Sciatic nerve (tissue), 2 donors: ENCODE data around the gene CEP83. TPM values are rescaled to one million over a fixed set of nuclear protein-coding genes. Genes with fewer than 3 reads are reported as not detected.
"Not testable (repeated sequence)": the region's sequence is repeated elsewhere in the genome, so short reads cannot be mapped to it uniquely, and the experiment has no call there.

Experiments used
- ATAC-seq: fragments of 200-7000 bp; cut with Tn5 transposase; one replicate; pipeline ENCODE4 v1.9.1; 2020; ENCODE audit warnings: mild to moderate bottlenecking, moderate library complexity
- DNase-seq: peaks from one replicate; pipeline ENCODE4 v3.0.0-alpha.2; 2020; ENCODE audit warnings: low spot score
- intact Hi-C: fragments of 100-400 bp; cut with DNase I; formaldehyde crosslinking; loops from one replicate; pipeline ENCODE4 v1.14.2; 2022
- total RNA-seq: library from RNA; stranded (reverse); fragmentation: NEBNext Ultra II Directional; extraction: Animal tissue kit (Norgen Biotek cat#: 25700); gene quantifications from one replicate; pipeline ENCODE4 v1.2.1, GENCODE V29; 2021
- donor health status: DM: no; HTN: no; CAD: no.
- donor health status: DM: no; HTN: no; CAD: no.

The CEP83 gene
- total RNA-seq, 1 donor from 2014 or later = 17.6 TPM

DNA sequence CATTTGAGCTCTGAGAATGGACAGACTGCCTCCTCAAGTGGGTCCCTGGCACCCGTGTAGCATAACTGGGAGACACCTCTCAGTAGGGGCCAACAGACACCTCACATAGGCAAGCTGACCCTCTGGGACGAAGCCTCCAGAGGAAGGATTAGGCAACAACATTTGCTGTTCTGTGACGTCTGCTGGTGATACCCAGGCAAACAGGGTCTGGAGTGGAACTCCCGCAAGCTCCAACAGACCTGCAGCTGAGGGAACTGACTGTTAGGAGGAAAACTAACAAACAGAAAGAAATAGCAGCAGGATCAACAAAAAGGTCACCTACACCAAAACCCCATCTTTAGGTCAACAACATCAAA, 69.6 kb downstream of the CEP83 start:
- ATAC-seq = no peak
- intact Hi-C loops = no loop called here
- DNase-seq = no peak

DNA sequence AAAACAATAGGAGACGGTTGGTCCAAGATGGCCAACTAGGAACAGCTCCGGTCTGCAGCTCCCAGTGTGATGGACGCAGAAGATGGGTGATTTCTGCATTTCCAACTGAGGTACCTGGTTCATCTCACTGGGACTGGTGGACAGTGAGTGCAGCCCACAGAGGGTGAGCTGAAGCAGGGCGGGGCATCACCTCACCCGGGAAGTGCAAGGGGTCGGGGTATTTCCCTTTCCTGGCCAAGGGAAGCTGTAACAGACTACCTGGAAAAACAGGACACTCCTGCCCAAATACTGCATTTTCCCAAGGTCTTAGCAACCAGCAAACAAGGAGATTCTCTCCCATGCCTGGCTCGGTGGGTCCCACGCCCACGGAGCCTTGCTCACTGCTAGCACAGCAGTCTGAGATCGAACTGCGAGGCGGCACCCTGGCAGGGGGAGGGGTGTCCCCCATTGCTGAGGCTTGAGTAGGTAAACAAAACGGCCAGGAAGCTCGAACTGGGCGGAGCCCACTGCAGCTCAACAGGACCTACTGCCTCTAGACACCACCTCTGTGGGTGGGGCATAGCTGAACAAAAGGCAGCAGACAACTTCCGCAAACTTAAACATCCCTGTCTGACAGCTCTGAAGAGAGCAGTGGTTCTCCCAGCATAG, 70.1 kb downstream of the CEP83 start:
- DNase-seq, ATAC-seq, intact Hi-C loops: not testable (repeated sequence)

DNA sequence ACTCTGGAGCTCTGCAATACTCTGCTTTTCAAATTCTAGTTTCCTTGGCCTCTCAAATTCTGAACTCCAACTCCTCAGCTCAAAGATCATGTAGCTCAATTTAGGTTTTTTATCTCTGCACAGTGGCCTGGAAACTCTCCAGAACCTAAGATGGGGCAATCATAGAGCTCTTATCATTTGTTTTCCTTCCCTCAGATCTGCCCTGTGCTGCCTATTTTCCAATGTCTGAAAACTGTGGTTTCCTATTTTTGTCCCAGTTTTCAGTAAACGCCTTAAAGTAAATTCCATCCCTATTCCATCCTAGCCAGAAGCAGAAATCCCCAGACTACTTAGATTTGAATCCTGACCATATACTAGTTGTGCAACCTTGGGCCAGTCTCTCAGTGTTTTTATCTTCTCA, 73.2 kb downstream of the CEP83 start:
- peak; percentile 94 for ATAC-seq
- intact Hi-C loops = no loop called here
- DNase-seq = no peak

DNA sequence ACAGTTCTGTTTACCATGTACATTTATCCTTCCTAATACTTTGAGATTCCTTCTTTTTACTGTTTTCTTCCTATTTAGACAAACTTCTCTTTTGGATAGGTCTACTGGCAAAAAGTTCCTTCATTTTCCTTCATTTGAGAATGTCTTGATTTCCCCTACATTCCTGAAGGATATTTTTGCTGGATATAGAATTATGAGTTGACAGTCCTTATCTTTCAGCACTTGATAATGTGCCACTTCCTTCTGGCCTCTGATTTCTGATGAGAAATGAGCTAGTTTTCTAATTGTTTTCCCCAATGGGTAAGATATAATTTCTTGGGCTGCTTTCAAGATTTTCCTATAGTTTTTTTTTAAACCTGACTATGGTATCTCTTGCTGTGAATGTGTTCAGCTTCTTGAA, 75.6 kb downstream of the CEP83 start:
- ATAC-seq = no peak
- intact Hi-C loops = no loop called here

DNA sequence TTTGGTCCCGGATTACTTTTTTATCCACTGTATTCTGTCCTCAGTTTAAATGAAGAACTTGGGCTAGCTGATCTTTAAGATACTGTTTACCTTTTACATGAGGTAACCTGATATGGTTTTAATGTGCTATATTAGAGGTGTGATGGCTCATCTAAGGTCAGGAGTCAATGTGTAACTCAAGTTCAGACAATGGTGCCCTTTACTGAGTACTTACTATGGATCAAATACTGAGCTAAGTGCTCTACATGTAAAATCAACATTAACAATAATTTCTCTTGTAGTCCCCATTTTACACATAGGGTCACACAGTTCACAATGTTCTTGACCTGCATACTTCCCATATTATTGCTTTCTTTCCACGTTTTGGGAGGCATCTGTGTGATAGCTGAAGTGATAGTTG, 79.2 kb downstream of the CEP83 start:
- intact Hi-C loops = no loop called here
- ATAC-seq (no peak), DNase-seq (no peak)

More for the DNA sequence above, 75.6 kb downstream of the CEP83 start:
- no peak for DNase-seq

DNA sequence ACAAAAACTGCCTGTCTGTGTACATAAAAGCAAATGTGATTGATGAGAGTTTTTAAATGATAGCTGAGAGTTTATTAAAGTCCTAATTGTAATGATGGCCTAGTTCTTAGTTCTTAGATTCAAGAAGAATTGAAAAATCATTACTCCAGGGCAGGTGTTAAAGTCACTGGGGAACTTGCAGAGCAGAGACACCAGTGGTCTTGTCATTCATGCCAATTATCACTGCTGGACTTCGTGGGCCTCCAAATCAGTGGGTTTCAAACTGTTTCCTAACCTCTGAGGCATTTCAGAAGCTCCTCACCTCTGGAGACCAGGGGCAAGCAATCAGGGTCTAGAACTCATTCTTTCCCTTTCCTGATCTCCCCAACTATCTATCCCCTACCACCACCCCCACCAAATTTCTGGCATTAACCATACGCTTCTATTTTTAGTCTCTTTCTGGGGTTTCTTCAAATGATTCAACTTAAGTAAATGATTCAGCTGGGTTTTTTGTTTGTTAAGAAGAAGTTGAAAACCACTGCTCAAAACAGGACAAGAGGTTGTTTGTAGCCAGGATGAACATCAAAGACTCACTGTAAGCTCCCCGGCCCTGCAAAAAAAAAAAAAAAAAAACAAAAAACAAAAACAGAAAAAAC, 80.1 kb downstream of the CEP83 start:
- intact Hi-C loops = no loop called here
- DNase-seq (no peak), ATAC-seq (no peak)

DNA sequence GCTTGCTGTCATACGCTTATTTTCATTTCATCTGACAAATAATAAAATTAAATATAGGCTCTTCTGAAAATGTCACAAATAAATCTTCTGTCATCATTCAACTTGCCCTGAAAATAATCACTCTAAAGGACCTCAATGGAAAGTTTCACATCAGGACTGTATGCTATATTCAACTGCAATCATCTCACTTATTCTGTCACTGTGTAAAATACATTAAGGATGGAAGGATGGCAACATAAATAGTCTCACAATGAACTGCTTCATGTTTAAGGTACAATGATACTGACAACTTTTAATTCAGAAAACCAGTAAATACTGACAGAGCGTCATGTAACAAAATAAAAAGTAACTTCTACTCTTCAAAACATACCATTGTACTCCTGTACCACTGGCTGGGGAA, 82.1 kb downstream of the CEP83 start:
- DNase-seq = no peak
- intact Hi-C loops = no loop called here
- no peak for ATAC-seq

DNA sequence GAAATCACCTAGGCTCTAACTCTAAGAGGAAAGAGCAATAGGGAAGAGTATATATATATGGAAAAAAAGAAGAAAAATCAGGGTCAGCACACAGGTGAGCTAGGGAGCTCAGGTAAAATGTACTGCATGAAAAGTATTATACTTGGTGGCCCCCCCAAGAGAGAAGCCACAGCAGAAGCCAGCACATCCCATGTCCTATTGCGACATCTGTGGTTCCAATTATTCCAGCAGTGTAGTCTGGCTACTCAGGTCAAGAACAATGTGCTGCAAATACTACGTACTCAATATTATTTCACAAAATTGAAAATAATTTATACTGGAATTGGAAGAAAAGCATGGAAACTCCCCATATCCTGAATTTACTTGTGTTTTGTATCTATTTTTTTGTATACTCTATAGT, 85.5 kb downstream of the CEP83 start:
- ATAC-seq = no peak
- no peak for DNase-seq
- intact Hi-C loops = no loop called here

DNA sequence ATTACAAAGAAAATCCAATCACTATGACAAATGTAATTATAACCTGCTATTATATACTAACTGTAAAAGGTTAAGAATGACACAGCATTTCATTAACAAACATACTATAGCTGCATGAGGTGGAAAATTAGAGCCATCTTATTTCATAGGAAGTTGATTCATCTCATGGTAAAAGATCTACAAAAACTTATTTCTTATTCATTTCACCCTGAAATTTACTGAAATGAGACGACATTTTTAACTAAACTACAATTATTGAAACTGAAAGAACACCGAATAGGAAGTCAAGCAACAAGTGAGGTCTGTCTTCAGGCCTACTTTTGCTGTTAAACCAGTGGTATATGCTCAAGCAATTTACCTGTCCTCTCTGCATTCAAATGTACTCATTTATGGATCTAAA, 87.2 kb downstream of the CEP83 start:
- no peak for ATAC-seq
- intact Hi-C loops = no loop called here
- no peak for DNase-seq

DNA sequence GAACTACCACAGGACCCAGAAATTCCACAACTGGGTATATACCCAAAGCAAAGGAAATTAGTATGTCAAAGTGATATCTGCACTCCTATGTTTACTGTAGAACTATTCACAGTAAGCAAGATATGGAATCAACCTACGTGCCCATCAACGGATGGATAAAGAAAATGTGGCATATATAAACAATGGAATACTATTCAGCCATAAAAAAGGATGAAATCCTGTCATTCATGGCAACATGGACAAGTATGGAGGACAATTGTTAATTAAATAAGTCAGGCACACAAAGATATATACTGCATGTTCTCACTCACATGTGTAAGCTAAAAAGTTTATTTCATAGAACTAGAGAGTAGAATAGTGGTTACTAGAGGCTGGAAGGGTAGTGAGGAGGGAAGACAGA, 97.0 kb downstream of the CEP83 start:
- no peak for ATAC-seq
- no peak for DNase-seq
- intact Hi-C loops = no loop called here

DNA sequence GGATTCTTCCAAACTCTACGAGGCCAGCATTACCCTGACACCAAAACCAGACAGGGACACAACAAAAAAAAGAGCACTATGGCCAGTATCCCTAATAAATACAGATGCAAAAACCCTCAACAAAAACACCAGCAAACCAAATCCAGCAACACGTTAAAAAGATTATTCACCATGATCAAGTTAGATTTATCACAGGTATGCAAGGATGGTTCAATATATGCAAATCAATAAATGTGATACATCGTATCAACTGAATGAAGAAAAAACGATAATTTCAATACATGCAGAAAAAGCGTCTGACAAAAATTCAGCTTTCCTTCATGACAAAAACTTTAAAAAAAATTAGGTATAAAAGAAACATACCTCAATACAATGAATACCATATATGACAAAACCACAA, 99.9 kb downstream of the CEP83 start:
- no peak for ATAC-seq
- DNase-seq = no peak
- intact Hi-C loops = no loop called here

DNA sequence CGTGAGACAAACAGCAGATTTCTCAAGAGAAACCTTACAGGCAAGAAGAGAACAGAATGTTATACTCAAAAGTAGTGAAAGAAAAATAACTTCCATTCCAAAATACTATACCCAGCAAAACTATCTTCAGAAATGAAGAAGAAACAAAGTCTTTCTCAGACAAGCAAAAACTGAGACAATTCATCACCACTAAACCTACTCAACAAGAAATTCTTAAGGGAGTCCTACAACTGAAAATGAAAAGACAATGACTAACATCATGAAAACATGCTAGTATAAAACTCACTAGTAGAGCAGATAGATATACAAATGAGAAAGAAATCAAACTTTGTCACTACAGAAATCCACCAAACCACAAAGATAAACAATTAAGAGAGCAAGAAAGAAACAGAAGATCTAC, 106.5 kb downstream of the CEP83 start:
- intact Hi-C loops = no loop called here
- no peak for ATAC-seq
- DNase-seq = no peak

DNA sequence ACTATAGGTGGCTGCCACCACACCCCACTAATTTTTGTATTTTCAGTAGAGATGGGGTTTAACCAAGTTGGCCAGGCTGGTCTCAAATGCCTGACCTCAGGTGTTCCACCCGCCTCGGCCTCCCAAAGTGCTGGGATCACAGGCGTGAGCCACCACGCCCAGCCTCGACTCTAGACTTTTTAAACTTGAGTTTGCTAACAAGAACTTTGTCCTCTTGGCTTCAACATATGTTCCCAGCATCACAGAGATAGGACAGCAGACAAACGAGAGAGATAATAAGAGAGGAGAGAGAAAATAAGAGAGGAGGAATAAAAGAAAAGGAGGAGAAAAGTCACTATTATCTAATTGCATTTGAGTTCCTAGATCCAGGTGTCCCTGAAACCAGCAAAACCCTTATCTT, 119.1 kb downstream of the CEP83 start:
- no peak for DNase-seq
- intact Hi-C loops = no loop called here
- no peak for ATAC-seq

DNA sequence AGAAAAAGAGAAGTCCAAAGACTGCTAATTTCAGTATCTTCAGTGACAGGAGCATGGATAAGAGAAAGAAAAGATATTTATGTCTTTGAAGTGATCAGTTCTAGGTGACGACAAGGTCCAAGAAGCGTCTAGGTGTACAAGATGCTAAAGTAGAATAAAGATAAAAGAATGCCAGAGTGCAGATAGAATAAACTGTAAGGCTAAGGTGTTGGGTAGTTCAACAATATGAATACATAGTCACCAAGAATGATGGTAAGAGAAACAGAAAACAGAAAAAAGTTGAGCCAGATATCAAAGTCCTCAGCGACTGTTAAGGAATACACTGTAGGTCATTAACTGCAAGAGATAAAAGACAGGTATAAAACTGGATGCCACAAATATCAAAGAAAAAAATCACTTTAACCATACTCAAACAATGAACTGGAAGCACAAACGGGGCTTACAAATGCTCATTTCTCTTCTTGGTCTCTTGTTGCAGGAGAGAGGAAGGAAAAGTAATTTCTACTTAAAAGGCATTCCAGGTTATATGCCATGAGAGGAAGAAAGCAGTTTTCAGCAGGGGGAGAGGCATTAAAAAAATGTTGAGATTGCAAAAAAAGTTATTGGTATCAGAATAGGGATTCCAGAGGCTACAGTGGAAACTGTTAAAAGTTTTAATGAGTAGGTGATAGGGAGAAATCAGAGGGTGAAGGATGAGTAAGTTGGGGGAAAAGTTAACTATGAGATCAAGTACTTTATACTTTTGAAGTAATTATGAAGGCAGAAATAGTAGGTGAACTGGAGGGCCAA, 121.5 kb downstream of the CEP83 start:
- DNase-seq (no peak), ATAC-seq (no peak)
- intact Hi-C loops = no loop called here

DNA sequence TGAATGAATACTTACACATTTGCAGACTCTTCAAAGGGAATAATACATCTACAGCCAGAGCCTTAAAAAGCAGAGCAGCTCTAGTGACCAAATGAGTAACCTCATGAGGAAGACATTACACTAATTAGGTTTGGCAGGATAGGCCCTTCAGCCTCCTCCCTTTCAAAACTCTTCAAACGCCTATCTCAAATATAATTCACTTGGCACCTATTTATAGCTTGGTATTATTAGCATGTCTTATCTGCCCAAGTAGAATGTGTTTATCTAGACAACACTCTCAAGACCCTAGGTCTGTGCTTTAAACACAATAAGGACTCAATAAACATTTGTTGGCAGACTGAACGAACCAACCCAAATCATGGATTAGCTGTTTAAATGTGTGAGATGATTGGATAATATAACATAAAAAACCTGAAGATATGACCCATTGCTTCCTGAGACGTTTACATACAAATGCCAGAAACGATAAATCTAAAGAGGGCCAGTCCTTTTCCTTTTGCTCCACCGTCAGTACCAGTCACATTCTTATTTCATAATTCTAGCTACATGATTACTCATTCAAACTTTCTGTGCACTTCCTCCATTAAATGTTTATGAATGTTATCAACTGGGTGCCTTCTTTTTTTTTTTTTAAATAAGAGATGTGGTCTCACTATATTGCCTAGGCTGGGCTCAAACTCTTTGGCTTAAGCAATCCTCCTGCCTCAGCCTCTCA, 123.3 kb downstream of the CEP83 start:
- intact Hi-C loops = no loop called here
- DNase-seq (no peak), ATAC-seq (no peak)

DNA sequence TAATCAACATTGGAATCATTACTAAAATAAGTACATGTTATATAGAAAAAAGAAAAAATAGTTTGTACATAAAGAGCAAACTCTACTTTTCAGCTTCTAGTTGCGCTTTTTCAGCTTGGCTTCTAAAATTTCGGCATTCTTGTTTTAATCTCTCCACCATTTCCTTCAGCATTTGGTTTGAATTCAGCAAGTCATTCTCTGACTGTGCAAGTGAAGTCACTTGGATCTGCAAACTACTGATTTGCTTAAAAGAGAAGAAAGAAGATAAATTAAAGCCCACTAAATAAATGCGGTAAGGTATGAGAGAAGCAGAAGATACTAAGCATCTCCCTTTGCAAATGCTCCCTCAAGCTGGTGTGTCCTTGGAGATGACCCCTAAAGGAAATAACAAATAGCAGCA, 126.3 kb downstream of the CEP83 start:
- ATAC-seq (no peak), DNase-seq (no peak)
- intact Hi-C loops = no loop called here

DNA sequence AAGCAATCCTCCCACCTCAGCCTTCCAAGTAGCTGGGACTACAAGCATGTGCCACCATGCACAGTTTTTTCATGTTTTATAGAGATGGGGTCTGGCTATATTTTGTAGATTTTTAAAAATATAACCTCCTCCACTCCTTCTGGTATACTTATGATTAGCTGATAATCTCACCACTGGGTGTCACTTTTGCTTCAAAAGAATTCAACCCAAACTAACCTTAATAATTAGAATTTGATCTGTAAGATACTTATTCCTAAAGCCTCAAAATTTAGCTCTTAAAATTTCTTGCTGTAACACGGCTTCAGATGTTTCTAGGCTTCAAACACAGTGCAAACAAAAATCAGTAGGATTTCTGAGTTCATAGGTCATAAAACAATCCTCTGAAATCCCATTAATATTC, 130.3 kb downstream of the CEP83 start:
- intact Hi-C loops = no loop called here
- DNase-seq = no peak
- no peak for ATAC-seq

DNA sequence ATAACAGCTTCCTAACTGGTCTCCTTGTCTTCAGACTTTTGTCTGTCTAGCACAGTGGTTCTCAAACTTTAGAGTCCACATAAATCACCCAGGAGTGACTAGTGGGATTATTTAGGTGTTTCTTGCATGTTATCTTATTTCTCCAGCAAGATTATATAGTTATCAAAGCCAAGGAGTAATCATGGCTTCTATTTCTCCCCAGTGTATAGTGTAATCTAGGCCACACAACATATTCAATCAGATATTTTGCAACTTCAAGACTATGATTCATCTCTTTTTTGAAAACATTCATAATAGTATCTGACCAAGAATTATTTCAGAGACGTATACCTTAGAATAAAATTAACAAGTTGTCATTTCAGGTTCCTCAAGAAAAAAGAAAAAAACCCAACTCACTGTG, 131.9 kb downstream of the CEP83 start:
- intact Hi-C loops = no loop called here
- DNase-seq (no peak), ATAC-seq (peak; percentile 48)

DNA sequence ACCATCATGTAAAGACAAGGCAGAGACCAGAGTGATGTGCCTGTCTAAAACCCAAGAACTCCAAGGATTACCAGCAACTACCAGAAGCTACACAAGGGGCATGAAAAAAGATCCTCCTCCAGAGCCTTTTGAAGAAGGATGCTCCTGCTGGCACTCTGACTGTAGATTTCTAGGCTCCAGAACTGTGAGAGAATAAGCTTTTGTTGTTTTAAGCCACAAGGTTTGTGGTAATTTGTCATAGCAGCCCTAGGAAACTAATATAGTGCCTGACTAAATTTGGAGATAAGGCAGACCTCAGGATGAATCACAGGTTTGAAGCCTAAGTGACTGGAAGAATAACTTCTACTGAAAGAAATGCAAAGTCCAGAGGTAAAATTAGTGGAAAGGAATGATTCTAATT, 132.9 kb downstream of the CEP83 start:
- DNase-seq = no peak
- no peak for ATAC-seq
- intact Hi-C loops = no loop called here

DNA sequence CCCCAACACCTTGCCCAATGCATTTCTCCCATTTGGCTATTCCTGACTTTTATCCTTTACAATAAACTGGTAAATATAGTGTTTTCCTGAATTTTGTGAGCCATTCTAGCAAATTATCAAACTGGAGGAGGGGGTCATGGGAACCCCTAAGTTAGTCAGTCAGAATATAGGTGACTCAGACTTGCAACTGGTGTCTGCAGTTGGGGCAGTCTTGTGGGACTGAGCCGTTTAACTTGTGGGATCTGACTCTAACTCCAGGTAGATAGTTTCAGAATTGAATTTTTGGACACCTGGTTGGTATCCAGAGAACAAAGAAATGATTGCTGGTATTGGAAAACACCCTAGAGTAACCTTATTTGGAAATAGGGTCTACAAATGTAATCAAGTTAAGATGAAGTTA, 133.4 kb downstream of the CEP83 start:
- intact Hi-C loops = no loop called here
- ATAC-seq = no peak
- DNase-seq = no peak
